UCSD-AML1 (cell line): Measurements from ENCODE around the gene OR5AU1.
A peak's percentile ranks its signal among the peaks of the same experiment; 100 is the strongest.

ENCODE experiments used
- DNase-seq: peaks from one replicate; lab custom pipeline; 2025; ENCODE audit not compliant: unreplicated experiment; lab: John Stamatoyannopoulos, UW

OR5AU1 gene

DNA sequence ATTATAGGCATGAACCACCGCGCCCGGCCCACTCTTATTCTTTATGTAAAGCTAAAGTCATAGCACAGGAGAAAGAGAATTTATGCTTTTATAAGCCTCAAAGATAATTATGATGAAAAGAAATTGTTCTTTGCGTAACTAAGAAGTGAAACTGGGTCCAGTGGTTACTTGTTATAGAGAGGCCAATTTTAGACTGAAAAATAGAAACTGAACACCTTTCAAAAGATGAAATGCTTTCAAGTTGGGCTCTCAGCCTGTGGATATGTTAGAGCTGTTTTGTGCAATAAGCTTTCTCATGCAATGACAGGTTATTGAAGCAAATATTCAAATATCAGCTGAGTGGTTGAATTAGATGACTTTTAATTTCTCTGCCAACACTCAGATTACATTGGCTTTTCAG is 47.1 kb downstream of the OR5AU1 start:
- DNase-seq: no peak

DNA sequence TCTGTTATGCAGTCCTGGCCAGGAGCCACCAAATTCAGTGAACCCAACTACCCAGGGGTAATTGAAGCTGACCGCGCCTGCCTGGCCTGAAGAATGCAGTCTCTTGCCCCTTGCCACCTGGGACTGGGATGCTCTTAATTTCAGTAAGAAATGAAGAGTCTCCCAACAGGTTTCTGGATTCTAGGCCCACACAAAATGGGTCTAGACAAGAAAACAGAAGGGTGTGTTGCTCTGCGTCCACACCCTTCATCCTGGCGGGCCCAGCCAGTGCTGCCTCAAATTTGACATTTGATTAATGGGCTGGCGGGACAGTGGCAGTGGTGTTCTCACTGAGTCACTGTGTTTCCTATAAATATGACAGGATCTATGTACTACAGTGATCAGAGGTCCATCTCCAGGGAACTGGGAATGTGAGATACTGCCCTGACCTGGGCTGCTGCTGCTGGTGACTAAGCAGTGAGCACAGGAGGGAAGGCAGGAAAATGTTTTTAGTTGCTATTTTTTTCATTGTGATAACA is 48.5 kb downstream of the OR5AU1 start:
- DNase-seq: no peak

DNA sequence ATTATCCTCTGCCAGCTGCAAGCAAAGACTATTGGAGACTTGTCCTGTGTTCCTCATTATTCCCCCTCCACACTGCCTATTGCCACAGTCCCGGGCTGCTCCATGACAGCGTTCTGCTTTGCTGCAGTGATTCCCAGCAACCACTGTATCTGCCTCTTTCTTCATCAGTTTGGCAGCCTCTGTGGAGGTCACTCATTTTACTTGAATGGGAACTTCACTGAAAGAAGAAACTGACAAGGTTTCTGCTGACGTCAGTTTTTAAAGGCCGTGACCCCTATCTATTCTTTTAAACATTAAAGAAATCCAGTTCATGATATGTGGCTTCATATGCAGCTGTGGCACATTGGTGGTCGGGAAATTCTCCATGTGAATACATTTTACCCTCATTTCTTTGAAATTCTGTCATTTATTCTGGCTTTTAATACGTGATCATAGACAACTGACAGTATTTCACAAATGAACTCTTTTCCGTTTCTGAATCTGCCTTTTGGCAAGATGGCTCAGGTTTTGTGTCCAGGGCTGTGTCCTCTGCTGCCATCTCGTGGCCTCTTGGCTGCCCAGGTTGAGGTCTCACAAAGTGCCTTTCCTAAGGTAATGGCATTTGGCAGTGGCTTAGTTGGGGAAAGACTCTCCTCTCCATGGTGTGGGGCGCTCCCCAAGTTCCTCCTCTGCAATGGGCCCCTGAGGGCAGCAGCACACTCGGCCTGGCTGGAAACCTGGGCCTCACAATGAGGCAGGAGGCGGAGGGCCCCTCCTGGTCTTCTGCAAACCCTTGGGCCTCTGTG is 49.2 kb downstream of the OR5AU1 start:
- peak; percentile 71 for DNase-seq

DNA sequence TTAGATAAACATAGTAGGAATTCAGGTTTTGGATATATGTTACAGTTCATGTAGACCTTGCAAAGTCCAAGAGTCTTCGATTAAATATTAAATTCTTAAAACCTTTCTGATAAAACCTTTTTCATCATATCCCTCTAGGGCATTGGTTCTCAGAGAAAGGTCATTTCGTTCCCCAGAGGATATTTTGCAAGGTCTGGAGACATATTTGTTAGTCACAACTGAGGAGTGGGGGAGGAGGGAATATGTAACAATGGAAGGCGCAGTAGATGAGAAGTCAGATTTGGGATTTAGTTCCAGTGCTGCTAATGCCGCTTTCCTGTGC is 49.7 kb downstream of the OR5AU1 start:
- DNase-seq: no peak

DNA sequence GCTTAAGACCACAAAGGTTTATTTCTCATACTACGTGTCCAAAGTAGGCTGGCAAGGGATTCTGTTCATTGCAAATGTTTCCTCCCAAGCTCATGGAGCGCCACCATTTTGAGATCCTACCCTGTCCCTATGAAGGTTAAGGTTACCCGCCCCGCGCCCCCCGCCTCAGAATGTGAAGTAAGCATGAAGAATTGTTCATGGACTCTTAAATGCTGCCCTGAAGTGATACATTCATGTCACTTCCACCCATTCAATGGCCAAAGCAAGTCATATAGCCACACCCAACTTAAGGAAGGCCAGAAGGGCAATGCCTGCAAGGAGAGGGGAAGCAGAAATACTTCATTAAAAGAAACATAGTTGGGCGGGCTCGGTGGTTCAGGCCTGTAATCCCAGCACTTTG is 50.8 kb downstream of the OR5AU1 start:
- no peak for DNase-seq
